Esophagus squamous epithelium (tissue), 5 donors: Measurements from ENCODE around the gene EOLA1. TPM values are rescaled to one million over a fixed set of nuclear protein-coding genes. Genes with fewer than 3 reads are reported as not detected.

Experiments used
- DNase-seq: peaks from one replicate; lab custom pipeline; 2025; lab: John Stamatoyannopoulos, UW
- H3K27ac ChIP-seq, 4 donors: fragments of 200-600 bp; sonication (generic); one replicate each; pipeline ENCODE4 v1.5.1; 2016 to 2019; ENCODE audit warnings: mild to moderate bottlenecking in 1 of 4
- H3K27me3 ChIP-seq, 4 donors: fragments of 200-600 bp; sonication (generic); 1 replicate in 3 of 4; 2 replicates in 1 of 4; pipeline versions ENCODE4 v1.5.1 to v1.6.0; 2017 to 2021; ENCODE audit warnings: antibody characterized with exemption in 1 of 4
- H3K36me3 ChIP-seq, 3 donors: fragments of 200-600 bp; sonication (generic); one replicate each; pipeline ENCODE4 v1.5.1; 2016 to 2019
- H3K4me1 ChIP-seq, 3 donors: fragments of 200-600 bp; sonication (generic); one replicate each; pipeline ENCODE4 v1.5.1; 2017 to 2019
- H3K4me3 ChIP-seq, 4 donors: fragments of 200-600 bp; sonication (generic); 1 replicate in 3 of 4; 2 replicates in 1 of 4; pipeline ENCODE4 v1.5.1; 2016 to 2019; ENCODE audit warnings: mild to moderate bottlenecking in 2 of 4, moderate library complexity in 1 of 4
- H3K9me3 ChIP-seq, 3 donors: fragments of 200-600 bp; sonication (generic); one replicate each; pipeline ENCODE4 v1.5.1; 2016 to 2019
- POLR2A ChIP-seq, 4 donors: fragments of 450-650 bp; IDR thresholded peaks; one replicate each; pipeline ENCODE4 v1.6.1; 2017; ENCODE audit warnings: antibody characterized with exemption in 4 of 4, mild to moderate bottlenecking in 4 of 4, moderate library complexity in 3 of 4
- WGBS, 2 donors: methylation state at CpG; one replicate each; pipeline ENCODE4 v1.1.5; 2018; 5-methylcytosine and 5-hydroxymethylcytosine counted together
- intact Hi-C: fragments of 100-400 bp; cut with DNase I; formaldehyde crosslinking; loops from one replicate; pipeline ENCODE4 v1.15.0; 2022
- total RNA-seq, 4 donors: library from RNA; depleted of rRNA; stranded (reverse); fragments of >200 nt; gene quantifications; one replicate each; pipeline ENCODE4 v1.1.0, GENCODE V29; 2016
- TF ChIP-seq, protein P1 (sequence below), 6 experiments: fragments of 450-650 bp in 4 of 6; fragments of 200-600 bp in 2 of 6; sonication (generic) in 2 of 6; IDR thresholded peaks; one replicate each; pipeline ENCODE4 v1.5.1; 2016 to 2019; ENCODE audit warnings: antibody characterized with exemption in 6 of 6, mild to moderate bottlenecking in 4 of 6, moderate library complexity in 4 of 6
- donor health status: DM: yes; HTN: yes; CAD: no.

Gene EOLA1
- total RNA-seq, 4 donors from 2014 or later, result 9.0 to 15.1 (median 12.1) TPM

DNA sequence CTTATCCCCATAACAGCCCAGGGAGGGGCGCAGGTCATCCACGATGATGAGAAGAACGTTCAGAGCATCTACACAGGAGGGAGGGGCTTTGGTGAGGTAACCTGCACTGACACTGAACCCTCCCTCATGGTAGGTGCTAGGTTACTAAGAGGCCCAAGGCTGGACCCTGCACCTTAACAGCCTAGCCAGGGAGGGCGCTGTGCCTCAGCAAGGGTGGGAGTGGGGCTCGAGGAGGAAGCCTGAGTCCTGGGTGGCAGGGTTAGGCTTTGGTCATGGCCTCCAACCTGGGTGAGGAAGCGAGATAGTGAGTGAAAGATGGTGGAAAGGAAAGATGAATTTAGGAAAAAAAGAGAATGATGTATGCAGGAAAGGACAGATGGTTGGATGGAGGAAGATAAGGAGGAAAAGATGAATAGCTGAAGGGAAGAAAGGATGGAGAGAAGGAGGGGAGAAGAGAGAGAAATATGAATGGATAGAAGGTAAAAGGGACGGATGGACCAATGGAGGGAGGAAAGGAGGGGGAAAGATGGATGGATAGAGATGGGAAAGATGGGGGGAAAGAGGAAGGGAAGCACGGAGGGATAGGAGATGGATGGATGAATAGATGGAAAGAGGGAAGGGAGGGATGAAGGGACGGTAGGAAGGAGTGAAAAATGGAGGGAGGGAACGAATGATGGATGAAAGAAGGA is 36.4 kb upstream of the EOLA1 start:
- Histone ChIP-seq H3K4me3 (peak overlapping the region; percentile 48 to 75 (median 60)), H3K36me3 (peaks cover 0 to 33% (median 0%) of the 10 kb centered on the region in 3 donors), H3K4me1 (peaks cover 0 to 26% (median 0%) of the 10 kb centered on the region in 3 donors), H3K27ac (peak overlapping the region; percentile 88 to 93 (median 90)), H3K27me3 (no peaks in the 10 kb centered on the region), H3K9me3 (no peaks in the 10 kb centered on the region)
- intact Hi-C loops, result no loop called here
- 22 to 36% methylated on average over 6 to 7 of the region's 10 CpGs for WGBS, 2 donors
- no peak for DNase-seq
- TF ChIP-seq POLR2A (IDR thresholded peaks at IDR 0.05), result no peak
- TF ChIP-seq, protein P1, sequence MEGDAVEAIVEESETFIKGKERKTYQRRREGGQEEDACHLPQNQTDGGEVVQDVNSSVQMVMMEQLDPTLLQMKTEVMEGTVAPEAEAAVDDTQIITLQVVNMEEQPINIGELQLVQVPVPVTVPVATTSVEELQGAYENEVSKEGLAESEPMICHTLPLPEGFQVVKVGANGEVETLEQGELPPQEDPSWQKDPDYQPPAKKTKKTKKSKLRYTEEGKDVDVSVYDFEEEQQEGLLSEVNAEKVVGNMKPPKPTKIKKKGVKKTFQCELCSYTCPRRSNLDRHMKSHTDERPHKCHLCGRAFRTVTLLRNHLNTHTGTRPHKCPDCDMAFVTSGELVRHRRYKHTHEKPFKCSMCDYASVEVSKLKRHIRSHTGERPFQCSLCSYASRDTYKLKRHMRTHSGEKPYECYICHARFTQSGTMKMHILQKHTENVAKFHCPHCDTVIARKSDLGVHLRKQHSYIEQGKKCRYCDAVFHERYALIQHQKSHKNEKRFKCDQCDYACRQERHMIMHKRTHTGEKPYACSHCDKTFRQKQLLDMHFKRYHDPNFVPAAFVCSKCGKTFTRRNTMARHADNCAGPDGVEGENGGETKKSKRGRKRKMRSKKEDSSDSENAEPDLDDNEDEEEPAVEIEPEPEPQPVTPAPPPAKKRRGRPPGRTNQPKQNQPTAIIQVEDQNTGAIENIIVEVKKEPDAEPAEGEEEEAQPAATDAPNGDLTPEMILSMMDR (IDR thresholded peaks at IDR 0.05), result peak in 2 of 6 experiments; percentile 18 to 33

DNA sequence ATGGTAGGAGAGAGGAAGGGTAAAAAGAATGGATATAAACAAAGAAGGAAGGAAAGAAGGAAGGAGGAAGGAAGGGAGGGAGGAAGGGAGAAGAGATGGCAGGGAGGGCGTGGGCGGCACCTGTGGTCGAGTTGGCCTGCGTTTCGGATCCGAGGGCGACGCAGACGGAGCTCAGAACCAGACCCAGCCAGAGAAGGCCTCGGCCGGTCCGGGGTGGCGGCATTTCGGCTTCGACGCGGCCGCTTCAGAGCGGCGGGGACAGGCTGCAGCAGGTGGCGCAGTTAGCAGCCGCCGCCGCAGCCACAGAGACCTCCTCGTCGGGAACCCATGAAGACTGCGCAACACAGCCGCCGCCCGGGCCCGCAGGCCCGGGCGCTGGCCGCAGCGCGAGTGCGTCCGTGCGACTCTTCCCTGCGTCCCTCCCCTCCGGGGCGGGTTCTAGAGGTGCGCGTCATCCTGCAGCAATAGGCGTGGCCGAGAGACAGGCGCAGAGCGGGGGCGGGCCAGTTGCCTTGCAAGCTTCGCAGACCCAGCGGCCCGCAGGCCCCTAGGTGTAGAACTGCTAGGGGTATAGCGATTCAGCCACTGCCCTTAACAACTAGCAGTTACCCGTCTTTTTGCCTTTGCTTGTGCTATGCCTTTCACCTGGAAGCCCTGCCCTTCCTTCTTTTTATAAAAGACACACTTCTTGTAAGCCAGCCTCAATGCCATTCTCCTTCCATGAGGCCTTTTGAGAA is 35.7 kb upstream of the EOLA1 start, which contains the start of gene IDS:
Gene IDS, minus strand, starts transcription at position 392 of the 737 bp plus-strand sequence. Its CDS starts 169 bp downstream, at position 223.
- intact Hi-C loops, result no loop called here
- TF ChIP-seq, protein P1 (IDR thresholded peaks at IDR 0.05), result no peak
- peak in 3 of 4 donors; percentile 32 to 95 (median 94) for TF ChIP-seq POLR2A (IDR thresholded peaks at IDR 0.05)
- Histone ChIP-seq H3K27me3 (no peaks in the 10 kb centered on the region), H3K27ac (peak within 1 kb of the TSS; percentile 88 to 93 (median 90)), H3K4me1 (peaks cover 0 to 32% (median 0%) of the 10 kb centered on the region in 3 donors), H3K36me3 (peaks cover 0 to 26% (median 0%) of the 10 kb centered on the region in 3 donors), H3K9me3 (no peaks in the 10 kb centered on the region), H3K4me3 (peak within 1 kb of the TSS; percentile 48 to 75 (median 60))
- peak; percentile 30 for DNase-seq
- 1 to 37% methylated on average over 19 to 32 of the region's 54 CpGs for WGBS, 2 donors

DNA sequence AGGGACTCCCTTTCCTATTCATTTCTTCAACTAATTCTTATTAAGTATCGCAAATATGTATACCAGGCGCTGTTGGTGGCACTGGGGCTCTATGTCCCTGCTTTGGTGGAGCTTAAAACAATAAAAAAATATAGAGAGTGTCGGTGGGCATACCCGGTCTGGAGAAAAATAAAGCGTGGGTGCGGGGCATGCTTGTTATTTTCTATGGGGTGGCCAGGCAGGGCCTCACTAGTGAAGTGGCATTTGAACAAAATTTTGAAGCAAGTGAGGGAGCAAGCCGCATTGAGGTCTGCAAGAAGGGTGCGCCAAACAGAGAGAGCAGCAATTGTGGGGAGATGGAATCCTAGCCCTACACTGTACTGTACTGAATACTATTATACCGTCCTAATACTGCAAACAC is 35.1 kb upstream of the EOLA1 start:
- Histone ChIP-seq H3K9me3 (no peaks in the 10 kb centered on the region), H3K27ac (peak overlapping the region; percentile 88 to 93 (median 90)), H3K4me3 (peak overlapping the region in 3 of 4 donors; percentile 55 to 75 (median 66)), H3K36me3 (peaks cover 0 to 20% (median 0%) of the 10 kb centered on the region in 3 donors), H3K4me1 (peaks cover 0 to 38% (median 0%) of the 10 kb centered on the region in 3 donors), H3K27me3 (no peaks in the 10 kb centered on the region)
- 69 to 79% methylated on average over 5 to 9 of the region's 9 CpGs for WGBS, 2 donors
- no peak for TF ChIP-seq POLR2A (IDR thresholded peaks at IDR 0.05)
- TF ChIP-seq, protein P1 (IDR thresholded peaks at IDR 0.05), result no peak
- intact Hi-C loops, result no loop called here
- no peak for DNase-seq

DNA sequence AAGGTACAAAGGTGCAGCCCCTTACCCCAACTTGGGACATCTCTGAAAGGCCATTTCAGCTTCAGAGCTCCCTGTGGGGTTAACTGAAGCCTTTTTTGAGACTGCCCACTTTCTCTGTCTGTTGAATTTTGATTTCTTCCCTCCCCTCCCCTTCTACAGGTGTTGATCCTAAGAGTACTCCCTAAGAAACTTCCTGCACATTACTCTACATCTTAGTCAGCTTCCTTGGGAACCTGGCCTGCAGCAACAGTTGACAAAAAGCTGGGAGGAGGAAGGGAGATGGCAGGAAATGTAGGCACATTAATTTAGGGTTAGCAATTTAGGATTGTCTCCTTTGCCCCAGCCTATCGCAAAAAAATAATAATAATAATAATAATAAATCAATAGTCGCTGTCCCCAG is 34.5 kb upstream of the EOLA1 start:
- H3K36me3 ChIP-seq, result peaks cover 0 to 14% (median 0%) of the 10 kb centered on the region in 3 donors
- H3K9me3 ChIP-seq, result no peaks in the 10 kb centered on the region
- no peak overlapping the region for H3K4me3 ChIP-seq
- WGBS, 2 donors, result 84 to 90% methylated on average over 2 of the region's 2 CpGs
- no peaks in the 10 kb centered on the region for H3K27me3 ChIP-seq
- intact Hi-C loops, result no loop called here
- TF ChIP-seq POLR2A (IDR thresholded peaks at IDR 0.05), result no peak
- TF ChIP-seq, protein P1 (IDR thresholded peaks at IDR 0.05), result no peak
- peaks cover 0 to 44% (median 0%) of the 10 kb centered on the region in 3 donors for H3K4me1 ChIP-seq
- DNase-seq, result no peak
- no peak overlapping the region for H3K27ac ChIP-seq
